Hepatocyte (in vitro differentiated cells): Measurements from ENCODE around the gene LHB.

Source experiments
- CTCF ChIP-seq: fragments of 200-600 bp; sonication (generic); IDR thresholded peaks from 2 replicates; pipeline ENCODE4 v1.5.1; 2016; ENCODE audit warnings: antibody characterized with exemption, mild to moderate bottlenecking; ENCODE audit not compliant: poor library complexity
- EZH2 ChIP-seq: fragments of 200-600 bp; sonication (generic); IDR thresholded peaks from 2 replicates; pipeline ENCODE4 v1.6.1; 2016; ENCODE audit warnings: antibody characterized with exemption, mild to moderate bottlenecking, borderline replicate concordance
- EZH2phosphoT487 ChIP-seq: fragments of 200-600 bp; sonication (generic); IDR thresholded peaks from one replicate; pipeline ENCODE4 v1.6.1; 2018; ENCODE audit warnings: antibody characterized with exemption, mild to moderate bottlenecking, low read depth, moderate library complexity; ENCODE audit not compliant: unreplicated experiment, severe bottlenecking

- TF ChIP-seq CTCF, result no peak
- TF ChIP-seq EZH2, result no peak
- no peak for TF ChIP-seq EZH2phosphoT487
Measured at GRCh38 chr19:48977061-48977460, 39.8 kb downstream of the LHB start.
